ENCODE data around the gene ARHGAP1. TPM values are rescaled to one million over a fixed set of nuclear protein-coding genes. Genes with fewer than 3 reads are reported as not detected.

Gene ARHGAP1
- polyA plus RNA-seq, 3 donors from 2014 or later = 38.6 to 104 (median 60.4) TPM

- peaks cover 26 to 27% of the 10 kb centered on the region in 2 donors for H3K4me1 Mint-ChIP-seq
- no peak for DNase-seq
- H3K27me3 Mint-ChIP-seq (ENCODE audit: low read depth in 3 of 3) = peaks cover 2 to 8% (median 2%) of the 10 kb centered on the region in 3 donors
- H3K36me3 Mint-ChIP-seq = peaks cover 0 to 18% (median 16%) of the 10 kb centered on the region in 3 donors
- H3K27ac Mint-ChIP-seq = peak overlapping the region in 1 of 6 donors; percentile 29
- no peak overlapping the region for H3K4me3 Mint-ChIP-seq
- no peaks in the 10 kb centered on the region for H3K9me3 Mint-ChIP-seq
Measured at GRCh38 chr11:46679241-46680163, 20.9 kb downstream of the ARHGAP1 start.

GRCh38 chr11:46678741-46679130 lies 21.7 kb downstream of the ARHGAP1 start:
- Mint-ChIP-seq H3K27me3 (ENCODE audit: low read depth in 3 of 3) (peaks cover 2 to 8% (median 2%) of the 10 kb centered on the region in 3 donors), H3K36me3 (peaks cover 0 to 16% (median 12%) of the 10 kb centered on the region in 3 donors), H3K9me3 (no peaks in the 10 kb centered on the region), H3K27ac (peak overlapping the region in 1 of 6 donors; percentile 65), H3K4me1 (peaks cover 27 to 29% of the 10 kb centered on the region in 2 donors), H3K4me3 (no peak overlapping the region)
- DNase-seq = no peak

GRCh38 chr11:46677991-46678740 lies 22.3 kb downstream of the ARHGAP1 start:
- H3K27me3 Mint-ChIP-seq (ENCODE audit: low read depth in 3 of 3) = peaks cover 2 to 8% (median 2%) of the 10 kb centered on the region in 3 donors
- H3K4me3 Mint-ChIP-seq = no peak overlapping the region
- H3K9me3 Mint-ChIP-seq = no peaks in the 10 kb centered on the region
- peaks cover 33 to 35% of the 10 kb centered on the region in 2 donors for H3K4me1 Mint-ChIP-seq
- H3K36me3 Mint-ChIP-seq = peaks cover 0 to 16% (median 12%) of the 10 kb centered on the region in 3 donors
- peak overlapping the region in 4 of 6 donors; percentile 19 to 70 (median 26) for H3K27ac Mint-ChIP-seq
- no peak for DNase-seq

- Mint-ChIP-seq H3K4me3 (no peak overlapping the region), H3K4me1 (peaks cover 43 to 45% of the 10 kb centered on the region in 2 donors), H3K36me3 (peaks cover 4 to 21% (median 16%) of the 10 kb centered on the region in 3 donors), H3K27ac (peak overlapping the region; percentile 48 to 84 (median 76)), H3K9me3 (no peaks in the 10 kb centered on the region), H3K27me3 (ENCODE audit: low read depth in 3 of 3) (peaks cover 2 to 9% (median 6%) of the 10 kb centered on the region in 3 donors)
- no peak for DNase-seq
Measured at GRCh38 chr11:46677169-46677568, 23.2 kb downstream of the ARHGAP1 start.

- peak overlapping the region in 5 of 6 donors; percentile 61 to 84 (median 76) for H3K27ac Mint-ChIP-seq
- H3K36me3 Mint-ChIP-seq = peaks cover 4 to 26% (median 16%) of the 10 kb centered on the region in 3 donors
- peak overlapping the region in 1 of 5 donors; percentile 6 for H3K4me3 Mint-ChIP-seq
- H3K9me3 Mint-ChIP-seq = no peaks in the 10 kb centered on the region
- peaks cover 2 to 9% (median 6%) of the 10 kb centered on the region in 3 donors for H3K27me3 Mint-ChIP-seq (ENCODE audit: low read depth in 3 of 3)
- H3K4me1 Mint-ChIP-seq = peaks cover 49 to 50% of the 10 kb centered on the region in 2 donors
- DNase-seq = no peak
Measured at GRCh38 chr11:46676436-46677158, 23.8 kb downstream of the ARHGAP1 start.

GRCh38 chr11:46675949-46676348 lies 24.5 kb downstream of the ARHGAP1 start:
- peaks cover 55 to 57% of the 10 kb centered on the region in 2 donors for H3K4me1 Mint-ChIP-seq
- H3K36me3 Mint-ChIP-seq = peaks cover 7 to 28% (median 16%) of the 10 kb centered on the region in 3 donors
- no peak for DNase-seq
- no peak overlapping the region for H3K4me3 Mint-ChIP-seq
- H3K27me3 Mint-ChIP-seq (ENCODE audit: low read depth in 3 of 3) = peaks cover 5 to 10% (median 9%) of the 10 kb centered on the region in 3 donors
- no peaks in the 10 kb centered on the region for H3K9me3 Mint-ChIP-seq
- H3K27ac Mint-ChIP-seq = peak overlapping the region in 3 of 6 donors; percentile 19 to 94 (median 94)

GRCh38 chr11:46675288-46675851 lies 25.0 kb downstream of the ARHGAP1 start:
- Mint-ChIP-seq H3K9me3 (no peaks in the 10 kb centered on the region), H3K27me3 (ENCODE audit: low read depth in 3 of 3) (peaks cover 7 to 11% (median 9%) of the 10 kb centered on the region in 3 donors), H3K4me3 (peak overlapping the region in 2 of 5 donors; percentile 10 to 26), H3K36me3 (peaks cover 9 to 26% (median 16%) of the 10 kb centered on the region in 3 donors), H3K27ac (peak overlapping the region; percentile 86 to 96 (median 92)), H3K4me1 (peaks cover 61 to 62% of the 10 kb centered on the region in 2 donors)
- no peak for DNase-seq

- no peaks in the 10 kb centered on the region for H3K9me3 Mint-ChIP-seq
- peaks cover 7 to 11% (median 9%) of the 10 kb centered on the region in 3 donors for H3K27me3 Mint-ChIP-seq (ENCODE audit: low read depth in 3 of 3)
- peaks cover 12 to 29% (median 18%) of the 10 kb centered on the region in 3 donors for H3K36me3 Mint-ChIP-seq
- H3K4me3 Mint-ChIP-seq = peak overlapping the region; percentile 31 to 64 (median 44)
- peaks cover 66 to 67% of the 10 kb centered on the region in 2 donors for H3K4me1 Mint-ChIP-seq
- peak overlapping the region; percentile 86 to 96 (median 92) for H3K27ac Mint-ChIP-seq
- peak in 1 of 3 donors; percentile 17 for DNase-seq
Measured at GRCh38 chr11:46674463-46675287, 25.7 kb downstream of the ARHGAP1 start.

- Mint-ChIP-seq H3K4me1 (peaks cover 71 to 74% of the 10 kb centered on the region in 2 donors), H3K27ac (peak overlapping the region; percentile 86 to 96 (median 92)), H3K27me3 (ENCODE audit: low read depth in 3 of 3) (peaks cover 9 to 12% (median 9%) of the 10 kb centered on the region in 3 donors), H3K4me3 (peak overlapping the region in 1 of 5 donors; percentile 18), H3K36me3 (peaks cover 17 to 33% (median 23%) of the 10 kb centered on the region in 3 donors), H3K9me3 (no peaks in the 10 kb centered on the region)
- no peak for DNase-seq
Measured at GRCh38 chr11:46673713-46674462, 26.5 kb downstream of the ARHGAP1 start.

- peaks cover 16 to 36% (median 17%) of the 10 kb centered on the region in 3 donors for H3K36me3 Mint-ChIP-seq
- H3K4me3 Mint-ChIP-seq = peak overlapping the region; percentile 77 to 97 (median 84)
- peaks cover 7 to 10% (median 9%) of the 10 kb centered on the region in 3 donors for H3K27me3 Mint-ChIP-seq (ENCODE audit: low read depth in 3 of 3)
- DNase-seq = no peak
- H3K27ac Mint-ChIP-seq = peak overlapping the region; percentile 88 to 99 (median 94)
- no peaks in the 10 kb centered on the region for H3K9me3 Mint-ChIP-seq
- peaks cover 71 to 76% of the 10 kb centered on the region in 2 donors for H3K4me1 Mint-ChIP-seq
Measured at GRCh38 chr11:46672381-46672839, 28.0 kb downstream of the ARHGAP1 start.

- H3K4me1 Mint-ChIP-seq = peaks cover 69 to 72% of the 10 kb centered on the region in 2 donors
- peaks cover 6 to 11% (median 9%) of the 10 kb centered on the region in 3 donors for H3K27me3 Mint-ChIP-seq (ENCODE audit: low read depth in 3 of 3)
- H3K36me3 Mint-ChIP-seq = peaks cover 13 to 38% (median 17%) of the 10 kb centered on the region in 3 donors
- peak overlapping the region; percentile 77 to 97 (median 84) for H3K4me3 Mint-ChIP-seq
- no peaks in the 10 kb centered on the region for H3K9me3 Mint-ChIP-seq
- no peak for DNase-seq
- H3K27ac Mint-ChIP-seq = peak overlapping the region; percentile 88 to 99 (median 94)
Measured at GRCh38 chr11:46671958-46672315, 28.5 kb downstream of the ARHGAP1 start.
